GM21737 (cell line): ENCODE data around the gene CNTNAP4.

Experiments
- ATAC-seq: cut with Tn5 transposase; IDR thresholded peaks from one replicate; pipeline ENCODE4 v1.9.1; 2021; ENCODE audit warnings: mild to moderate bottlenecking, moderate library complexity; ENCODE audit not compliant: unreplicated experiment

The CNTNAP4 gene

DNA sequence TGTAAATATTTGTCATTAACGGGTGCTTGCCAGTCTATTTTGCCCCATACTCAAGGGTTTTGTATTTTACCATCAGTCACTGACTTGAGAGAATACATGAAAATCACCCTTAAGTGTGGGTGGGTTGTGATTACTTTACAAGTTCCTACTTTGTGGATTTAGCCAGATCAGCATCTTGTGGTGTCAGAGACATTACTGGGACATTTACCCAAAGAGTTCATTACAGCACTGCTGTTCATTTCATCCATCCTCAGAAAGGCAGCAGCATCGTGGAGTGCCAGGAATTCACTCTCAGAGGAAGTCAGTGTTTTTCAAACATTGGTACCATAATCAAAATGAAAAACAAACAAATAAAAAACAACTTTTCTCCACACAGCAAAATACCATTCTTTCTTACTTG, 110.8 kb downstream of the CNTNAP4 start:
- no peak for ATAC-seq

DNA sequence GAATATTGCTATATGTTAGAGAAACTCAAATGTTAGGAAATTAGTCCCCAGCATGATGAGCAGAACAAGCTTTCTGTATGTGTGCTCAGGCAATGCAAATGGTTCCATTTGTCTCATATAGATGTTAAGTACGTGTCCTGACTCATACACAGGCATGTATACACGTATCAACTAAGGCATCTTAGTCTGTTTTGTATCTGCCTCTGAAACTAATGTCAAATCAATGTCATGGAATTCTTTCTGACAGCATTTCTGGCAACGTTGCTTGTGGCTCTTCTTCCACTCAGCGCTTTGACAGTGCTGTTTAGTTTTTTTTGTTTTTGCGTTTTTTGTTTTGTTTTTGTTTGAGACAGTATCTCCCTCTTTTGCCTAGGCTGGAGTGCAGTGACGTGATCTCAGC, 111.9 kb downstream of the CNTNAP4 start:
- no peak for ATAC-seq

DNA sequence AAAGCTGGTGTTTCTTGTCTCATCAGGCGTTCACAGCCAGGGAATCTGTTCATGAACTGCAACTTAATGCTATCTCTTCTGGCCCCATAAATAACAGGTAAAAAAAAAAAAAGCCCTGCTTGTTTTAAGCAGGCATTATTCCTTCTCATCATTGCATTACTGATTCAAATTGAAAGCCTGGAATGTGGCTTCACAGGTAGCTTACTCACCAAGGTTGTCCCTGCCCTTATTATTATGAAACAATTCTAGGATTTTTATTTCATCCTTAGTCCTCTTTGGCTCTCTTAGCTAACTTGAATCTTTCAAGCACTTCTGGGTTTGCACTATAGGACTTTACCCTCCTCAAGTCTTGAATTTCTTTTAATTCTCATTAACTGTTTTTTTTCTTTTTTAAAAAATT, 113.3 kb downstream of the CNTNAP4 start:
- no peak for ATAC-seq

DNA sequence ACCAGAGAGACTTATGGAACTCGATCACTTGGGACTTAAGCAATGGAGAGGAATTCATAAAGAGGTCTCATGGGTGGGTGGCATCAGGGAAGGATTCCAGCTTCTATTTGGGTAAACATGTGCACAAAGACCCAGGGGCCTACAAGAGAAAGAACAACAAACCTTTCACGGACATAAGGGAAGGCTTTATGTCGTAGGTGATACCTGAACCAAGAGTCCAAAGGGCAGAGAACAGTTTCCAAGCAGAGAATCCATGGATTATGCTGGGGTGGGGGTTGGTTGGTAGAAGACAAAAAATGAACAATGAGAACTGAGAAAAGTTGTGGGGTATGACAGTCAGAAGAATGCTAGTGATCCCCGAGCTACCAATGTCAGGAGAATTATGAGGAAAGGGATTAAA, 119.8 kb downstream of the CNTNAP4 start:
- no peak for ATAC-seq

DNA sequence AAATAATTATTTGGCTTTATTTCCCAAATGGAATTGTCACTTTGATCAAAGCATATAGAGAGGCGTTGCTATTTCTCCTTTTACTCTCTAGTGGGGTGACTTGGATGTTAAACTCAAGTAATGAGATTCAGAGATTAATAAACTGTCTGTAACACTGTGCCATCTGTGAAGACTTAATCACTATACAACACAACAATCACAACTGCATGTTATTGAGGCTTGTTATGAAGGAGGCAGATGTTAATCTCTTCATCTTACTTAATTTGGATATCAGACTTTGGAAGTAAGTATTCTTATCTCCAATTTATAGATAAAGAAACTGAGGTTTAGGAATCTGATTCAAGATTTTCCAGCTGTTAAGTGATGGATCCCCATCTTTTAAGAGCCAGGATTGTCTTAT, 132.5 kb downstream of the CNTNAP4 start:
- no peak for ATAC-seq

DNA sequence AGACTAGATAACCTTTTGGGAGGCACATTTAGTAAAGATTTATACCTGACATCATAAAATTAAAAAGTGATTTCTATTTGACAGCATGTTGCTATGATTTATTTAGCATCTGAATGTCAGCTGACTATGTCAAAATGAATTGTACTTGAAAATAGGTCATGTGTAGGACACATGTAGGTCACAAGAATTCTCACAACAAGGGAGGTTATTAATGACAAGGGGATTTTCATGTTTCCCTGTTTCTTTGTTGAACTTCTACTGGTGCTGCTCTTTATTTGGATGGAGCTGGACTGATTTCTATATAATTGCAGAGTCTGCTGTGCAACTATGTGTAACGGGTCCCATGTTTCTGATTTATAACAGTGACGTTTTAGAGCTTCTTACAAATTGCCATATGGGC, 144.4 kb downstream of the CNTNAP4 start:
- ATAC-seq, result no peak

DNA sequence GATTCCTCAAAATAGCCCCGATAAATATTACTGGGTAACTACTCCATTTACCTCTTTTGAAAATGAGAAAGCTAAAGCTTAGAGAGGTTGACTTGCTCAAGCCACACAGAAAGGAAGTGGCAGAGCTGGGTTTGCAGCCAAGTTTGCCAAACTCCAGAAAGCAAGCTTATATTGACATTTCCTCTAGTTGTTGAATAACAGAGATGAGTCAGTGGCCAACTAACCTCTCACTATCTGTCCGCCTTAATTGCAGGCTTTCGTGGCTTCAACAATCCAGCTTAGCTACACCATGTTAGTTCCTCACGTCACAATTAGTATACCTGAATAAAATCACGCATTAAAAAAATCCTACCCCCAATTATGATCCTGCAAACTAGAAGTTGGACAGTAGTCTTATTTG, 151.7 kb downstream of the CNTNAP4 start:
- ATAC-seq, result no peak

DNA sequence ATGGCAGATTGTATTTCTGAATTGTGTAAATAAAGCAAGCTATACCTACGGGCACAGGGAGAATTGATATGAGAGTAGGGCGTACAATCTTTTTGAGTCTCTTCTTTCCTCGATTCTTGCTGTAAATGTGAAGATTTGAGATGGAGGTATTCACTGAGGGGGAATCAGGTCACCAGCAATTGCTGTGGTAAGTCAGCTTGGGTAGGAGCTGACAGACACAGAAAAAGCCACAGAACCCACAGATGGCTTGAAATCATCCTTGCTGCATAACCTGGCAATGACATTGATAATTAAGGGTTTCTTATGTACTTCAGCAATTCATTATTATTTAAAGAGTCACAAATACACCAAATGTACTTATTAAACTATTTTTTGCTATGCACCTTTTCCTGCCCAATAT, 164.2 kb downstream of the CNTNAP4 start:
- no peak for ATAC-seq

DNA sequence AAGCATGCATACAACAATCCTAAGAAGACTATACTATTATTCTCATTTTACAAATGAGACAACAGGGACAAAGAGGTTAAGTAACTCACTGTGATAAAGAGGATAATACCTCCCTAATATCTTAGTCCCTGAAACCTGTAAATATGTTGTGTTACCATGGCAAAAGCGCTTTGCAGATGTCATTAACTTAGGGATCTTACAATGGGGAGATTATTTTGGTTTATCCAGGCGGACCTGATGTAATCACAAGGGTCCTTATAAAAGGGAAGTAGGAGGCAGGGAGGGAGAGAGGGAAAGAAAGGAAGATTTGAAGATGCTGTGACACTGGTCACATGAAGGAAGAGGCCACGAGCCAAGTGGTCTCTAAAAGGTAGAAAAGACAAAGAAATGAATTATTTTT, 164.7 kb downstream of the CNTNAP4 start:
- ATAC-seq, result no peak

DNA sequence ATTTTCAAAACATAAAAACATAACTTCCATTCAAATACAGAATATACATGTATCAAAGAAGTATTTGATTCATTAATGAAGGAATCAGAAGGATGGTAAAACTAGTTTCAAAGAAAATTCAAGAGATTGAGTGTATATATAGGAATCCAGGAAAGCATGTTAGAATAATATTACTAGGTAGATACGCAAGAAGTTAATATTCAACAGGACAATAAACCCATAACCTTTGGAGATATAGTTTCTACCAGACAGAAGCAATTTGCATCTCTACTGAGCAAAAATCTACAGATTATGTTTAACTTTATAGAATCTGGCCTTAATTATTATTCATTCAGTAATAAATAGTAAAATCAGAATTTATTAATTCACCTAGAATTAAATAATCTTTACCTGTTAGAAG, 166.8 kb downstream of the CNTNAP4 start:
- no peak for ATAC-seq

DNA sequence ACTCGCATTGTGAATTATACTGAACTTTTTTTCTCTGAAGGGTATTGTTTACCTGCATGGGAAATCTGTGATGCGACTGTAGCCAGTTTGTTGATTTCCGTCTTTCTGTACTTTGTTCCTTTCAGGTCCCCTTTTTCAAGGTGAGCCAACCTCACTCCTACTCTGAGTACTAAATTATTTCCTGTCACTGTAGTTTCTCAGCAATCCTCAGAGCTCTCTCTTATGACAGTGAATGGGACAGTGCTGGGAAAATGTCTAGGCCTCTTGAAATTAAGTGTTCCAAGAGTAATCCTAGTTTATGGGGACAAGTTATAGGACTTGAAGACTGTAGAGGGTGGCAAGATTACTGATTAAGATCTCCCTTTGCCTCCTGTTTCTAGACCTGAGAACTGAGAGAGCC, 167.6 kb downstream of the CNTNAP4 start:
- ATAC-seq, result no peak

DNA sequence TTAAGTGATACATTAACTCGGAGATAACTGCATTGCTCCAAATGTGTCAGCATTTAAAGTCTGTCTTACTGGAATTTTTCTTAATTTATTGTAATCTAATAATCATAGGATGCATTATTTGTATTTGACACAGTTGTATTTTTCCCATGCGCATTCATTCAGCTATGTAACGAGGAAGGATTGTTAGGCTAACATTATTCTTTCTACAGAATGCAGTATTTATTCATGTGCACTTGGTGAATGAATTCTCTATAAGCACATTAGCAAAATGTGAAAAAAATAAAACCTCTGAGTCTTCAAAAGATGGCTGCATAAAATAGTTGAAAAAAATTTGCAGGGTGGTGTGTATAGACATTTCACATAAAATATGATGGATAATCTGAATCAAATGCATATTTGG, 168.6 kb downstream of the CNTNAP4 start:
- ATAC-seq, result no peak

DNA sequence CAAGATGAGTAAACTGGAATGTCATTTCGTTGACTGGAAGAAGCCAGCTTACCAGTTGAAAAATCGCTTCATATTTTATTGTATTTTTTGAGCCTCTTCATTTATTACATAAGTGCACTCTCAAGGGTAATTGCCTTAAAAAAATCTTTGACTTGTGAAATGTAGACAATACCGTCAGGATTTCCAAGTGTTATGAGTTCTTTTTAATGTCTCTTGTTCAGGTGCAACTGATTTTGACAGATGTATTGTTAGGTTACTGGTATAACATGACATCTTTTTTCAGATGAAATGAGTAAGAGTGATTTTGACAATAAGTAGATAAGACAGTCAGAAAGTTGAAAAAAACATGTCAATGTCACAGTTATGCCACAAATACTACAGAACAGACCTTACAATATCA, 169.1 kb downstream of the CNTNAP4 start:
- no peak for ATAC-seq

DNA sequence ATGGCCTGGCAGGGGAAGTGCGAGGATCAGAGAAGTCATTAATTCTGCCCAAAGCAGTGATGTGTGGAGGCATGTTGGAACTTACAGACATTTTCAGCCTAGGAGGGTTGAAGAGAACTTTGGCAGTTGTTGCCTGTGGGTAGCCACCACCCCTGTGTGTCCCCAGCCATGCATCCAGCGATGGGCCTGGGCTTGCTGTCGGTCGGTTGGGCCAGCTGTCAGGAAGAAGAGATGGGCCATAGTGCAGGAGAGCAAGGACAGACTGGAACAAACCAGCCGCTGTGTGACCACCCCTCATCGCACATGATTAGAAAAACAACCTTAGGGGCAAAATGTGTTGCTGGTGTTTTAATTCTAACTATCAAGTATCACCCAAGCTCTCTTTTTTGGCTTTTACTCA, 173.7 kb downstream of the CNTNAP4 start:
- no peak for ATAC-seq

DNA sequence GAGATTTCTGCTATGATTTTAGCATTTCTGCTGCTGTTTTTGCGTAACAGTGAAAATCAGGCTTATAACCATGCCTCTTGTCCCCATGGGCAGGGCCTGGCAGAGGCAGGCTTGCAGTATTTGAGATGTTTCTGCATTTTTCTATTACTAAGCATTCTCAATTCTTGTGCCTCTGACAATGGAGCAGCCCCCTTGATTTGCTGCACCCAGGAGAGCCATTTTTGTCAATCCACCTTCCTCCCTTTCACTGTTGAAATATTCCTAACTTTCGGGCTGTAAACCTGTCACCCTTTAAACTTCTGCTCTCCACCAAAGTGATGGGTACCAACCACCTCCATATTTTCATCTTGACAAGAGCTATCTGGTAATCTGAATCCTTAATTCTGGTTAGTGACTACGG, 178.1 kb downstream of the CNTNAP4 start:
- ATAC-seq, result no peak

DNA sequence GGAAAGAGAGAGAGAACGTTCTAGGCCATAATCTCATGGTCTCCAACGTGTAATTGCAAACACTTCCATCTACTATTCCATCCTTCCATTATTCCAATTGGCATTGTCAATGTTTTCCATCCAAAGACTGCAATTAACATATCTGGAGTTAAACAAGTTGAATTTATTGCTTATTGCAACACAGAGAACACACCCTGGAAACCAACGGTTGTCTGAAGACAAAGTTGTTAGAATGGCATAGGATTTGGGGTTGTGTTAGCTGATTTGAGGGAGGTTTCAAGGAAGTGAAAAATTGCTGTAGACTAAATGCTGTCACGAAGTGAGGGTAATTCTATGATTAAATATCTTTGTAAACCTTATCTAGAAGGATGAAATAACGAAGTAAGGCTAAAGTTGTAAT, 178.8 kb downstream of the CNTNAP4 start:
- ATAC-seq, result no peak

DNA sequence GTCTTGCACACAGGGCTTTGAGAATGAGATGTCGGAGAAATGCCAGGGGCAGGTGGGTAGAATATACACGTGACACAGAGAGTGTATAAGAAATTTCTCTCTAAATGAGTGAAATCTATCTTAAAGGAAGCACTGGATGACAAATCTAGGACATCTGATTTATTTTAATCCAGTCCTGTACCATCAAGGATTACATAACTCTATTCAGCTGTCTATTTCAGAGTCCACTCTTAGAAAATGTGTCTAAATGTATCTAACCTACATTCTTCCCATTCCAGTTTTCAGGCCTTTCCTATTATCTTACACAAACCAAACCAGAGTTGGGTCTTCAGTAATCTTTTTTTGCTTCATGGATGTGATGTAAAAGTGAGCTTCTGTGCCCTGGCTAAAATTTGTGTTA, 181.9 kb downstream of the CNTNAP4 start:
- ATAC-seq, result no peak

DNA sequence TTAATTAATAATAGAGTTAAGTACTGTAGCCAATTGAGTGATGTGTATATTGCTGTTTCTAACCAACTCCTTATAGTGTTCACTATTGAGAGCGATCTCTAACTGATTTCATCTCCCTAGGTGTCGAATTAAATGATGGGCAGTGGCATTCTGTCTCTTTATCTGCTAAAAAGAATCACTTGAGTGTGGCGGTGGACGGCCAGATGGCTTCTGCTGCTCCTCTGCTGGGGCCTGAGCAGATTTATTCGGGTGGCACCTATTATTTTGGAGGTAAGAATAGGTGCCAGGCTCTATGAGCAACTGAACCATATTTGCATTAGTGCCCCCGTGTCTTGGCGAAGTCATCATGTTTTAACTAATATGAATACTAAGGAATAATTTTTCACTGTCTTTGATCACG, 184.6 kb downstream of the CNTNAP4 start:
- no peak for ATAC-seq

DNA sequence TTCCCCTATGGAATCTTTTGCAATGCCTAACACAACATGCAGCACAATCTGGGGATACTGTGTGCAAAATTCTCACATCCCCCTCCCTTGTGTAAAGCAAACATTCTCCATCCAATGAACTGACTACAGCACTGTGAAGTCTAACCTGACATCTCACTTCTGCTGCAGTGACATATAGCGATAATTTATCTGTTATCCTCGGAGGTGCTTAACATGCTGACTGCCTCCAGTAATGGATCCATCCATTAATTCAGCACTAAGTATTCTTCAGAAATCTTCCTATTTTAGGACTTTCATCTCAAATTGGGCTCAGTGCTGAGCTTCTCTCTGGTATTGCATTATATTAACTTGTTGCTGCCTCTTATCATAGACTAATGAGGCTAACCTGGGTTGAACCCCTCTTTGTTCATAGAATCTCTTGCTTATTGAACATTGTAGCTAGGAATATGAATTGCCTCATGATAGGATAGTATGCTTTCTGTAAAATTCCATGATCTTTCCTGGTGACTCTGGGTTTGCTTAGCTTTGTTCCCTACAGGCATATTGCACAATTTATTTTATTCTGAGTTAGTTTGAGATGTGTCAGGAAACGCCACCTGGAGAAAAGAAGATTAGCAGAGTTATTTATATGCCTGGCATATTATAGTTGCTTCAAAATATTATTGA, 187.9 kb downstream of the CNTNAP4 start:
- no peak for ATAC-seq

DNA sequence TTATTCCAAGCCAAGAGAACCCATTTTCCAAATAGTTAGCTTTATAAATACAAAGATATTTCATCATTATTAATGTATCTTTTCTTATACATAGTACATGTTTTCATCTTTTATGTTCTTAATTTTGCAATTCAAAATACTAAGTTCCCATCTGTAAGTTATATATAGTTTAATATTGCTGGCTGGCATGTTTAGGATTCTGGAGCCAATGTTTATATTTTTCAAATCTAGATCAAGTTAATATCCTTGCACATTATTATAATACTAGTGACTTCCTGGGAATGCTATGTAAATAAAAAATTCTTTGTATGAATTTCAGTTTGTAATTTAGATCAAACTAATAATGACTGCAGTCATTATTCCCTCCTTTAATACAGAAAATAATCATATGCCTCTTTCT, 189.7 kb downstream of the CNTNAP4 start:
- ATAC-seq, result no peak

DNA sequence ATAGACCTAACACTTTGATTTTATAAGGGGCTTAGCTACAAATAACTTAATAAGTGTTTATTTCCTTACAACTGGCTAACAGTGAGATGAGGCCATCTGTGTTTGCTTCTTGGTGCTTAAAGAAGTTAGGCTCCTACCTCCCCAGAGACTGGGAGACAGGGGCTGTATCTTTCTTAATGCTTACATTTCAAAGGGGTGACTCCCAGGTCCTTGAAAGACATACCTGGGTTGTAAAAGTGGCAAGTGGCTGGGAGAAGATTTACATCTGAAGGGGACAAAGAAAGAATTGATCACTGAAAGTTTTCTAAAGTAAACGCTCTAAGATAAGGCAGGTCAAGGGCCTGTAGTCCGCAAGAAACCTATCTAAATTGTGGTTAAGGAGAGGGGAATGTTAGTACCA, 196.8 kb downstream of the CNTNAP4 start:
- ATAC-seq, result no peak

DNA sequence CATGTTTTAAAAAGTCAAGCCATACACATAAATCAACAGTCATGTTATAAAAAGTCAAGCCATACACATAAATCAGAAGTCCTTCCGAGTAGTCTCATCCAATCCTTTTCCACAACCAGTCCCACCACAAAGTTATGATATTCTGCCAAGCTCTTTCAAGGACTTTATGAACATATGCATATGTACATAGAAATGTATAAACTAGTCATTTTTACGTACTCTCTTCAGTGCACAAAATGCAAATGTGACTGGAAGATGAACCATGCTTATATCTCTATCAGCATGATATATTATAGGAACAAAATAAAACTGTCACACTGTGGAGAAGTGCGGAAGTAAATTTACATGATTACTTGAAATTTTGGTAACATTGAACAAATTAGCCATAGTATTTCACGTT, 200.9 kb downstream of the CNTNAP4 start:
- no peak for ATAC-seq

DNA sequence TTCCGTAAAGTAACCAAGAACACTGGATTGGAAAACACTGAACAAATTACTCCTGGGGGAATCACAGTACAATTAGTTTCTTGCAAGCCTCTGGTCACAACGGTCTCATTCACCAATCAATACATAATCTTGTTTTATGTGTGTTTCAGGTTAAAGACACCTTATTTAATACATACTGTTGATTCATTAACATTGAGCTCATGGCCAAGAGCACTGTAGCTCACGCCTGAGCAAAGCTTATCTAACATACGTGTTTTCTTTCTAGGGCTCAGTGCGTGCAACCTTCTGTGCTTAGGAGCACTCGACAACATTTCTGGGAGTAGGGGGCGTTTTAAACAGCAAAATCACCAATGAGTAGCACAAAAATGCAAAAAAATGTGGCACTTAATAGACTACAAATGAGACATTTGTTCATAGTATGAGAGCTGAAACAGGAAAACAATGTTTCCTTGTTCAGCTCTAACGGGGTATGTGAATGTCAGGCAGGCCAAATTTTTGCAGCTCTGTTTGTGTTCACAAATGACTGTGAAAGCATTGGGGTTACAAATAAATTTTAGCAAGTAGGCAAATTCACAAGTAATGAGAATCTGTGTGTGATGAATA, 206.2 kb downstream of the CNTNAP4 start:
- ATAC-seq, result no peak
